Left lung (tissue), 10 donors: ENCODE data around the gene SERPINH1. TPM values are rescaled to one million over a fixed set of nuclear protein-coding genes. Genes with fewer than 3 reads are reported as not detected.

Experiments used
- ATAC-seq: fragments of 200-7000 bp; cut with Tn5 transposase; one replicate; pipeline ENCODE4 v1.9.1; 2020; ENCODE audit warnings: moderate library complexity
- DNase-seq, 4 donors: peaks; one replicate each; pipeline ENCODE4 v3.0.0-alpha.2; 2013 to 2020
- H3K27ac ChIP-seq, 2 donors: fragments of 200-600 bp; sonication (generic) in 1 of 2; one replicate each; pipeline versions ENCODE4 v1.5.0 to v1.8.0; 2020 to 2021
- H3K27me3 ChIP-seq, 2 donors: fragments of 200-600 bp; sonication (generic) in 1 of 2; one replicate each; pipeline versions ENCODE4 v1.5.0 to v1.8.0; 2020 to 2021
- H3K36me3 ChIP-seq, 2 donors: fragments of 200-600 bp; sonication (generic) in 1 of 2; one replicate each; pipeline versions ENCODE4 v1.5.0 to v1.8.0; 2020 to 2021
- H3K4me1 ChIP-seq, 2 donors: fragments of 200-600 bp; one replicate each; pipeline ENCODE4 v1.8.0; 2021
- H3K4me3 ChIP-seq, 2 donors: fragments of 200-600 bp; sonication (generic) in 1 of 2; one replicate each; pipeline versions ENCODE4 v1.5.0 to v1.8.0; 2020 to 2021; ENCODE audit warnings: mild to moderate bottlenecking in 1 of 2
- H3K9me3 ChIP-seq, 2 donors: fragments of 200-600 bp; sonication (generic) in 1 of 2; one replicate each; pipeline versions ENCODE4 v1.5.0 to v1.8.0; 2020 to 2021
- intact Hi-C, 2 donors: fragments of 100-400 bp; cut with DNase I; formaldehyde crosslinking; loops; one replicate each; pipeline versions ENCODE4 v1.11.2 to v1.14.2; 2022
- polyA plus RNA-seq, 6 donors: library from polyadenylated mRNA; unstranded; fragments of 120-200 nt; gene quantifications; one replicate each; pipeline ENCODE4 v1.2.1, GENCODE V29; 2013; ENCODE audit not compliant: insufficient read length in 6 of 6
- total RNA-seq, 2 donors: library from RNA; stranded (reverse); fragmentation: NEBNext Ultra II Directional; extraction: Animal tissue kit (Norgen Biotek cat#: 25700); gene quantifications; one replicate each; pipeline ENCODE4 v1.2.1, GENCODE V29; 2021
- TF ChIP-seq, protein P1 (sequence below), 2 donors: fragments of 200-600 bp; sonication (generic) in 1 of 2; IDR thresholded peaks; one replicate each; pipeline versions ENCODE4 v1.5.0 to v1.8.0; 2021; ENCODE audit warnings: antibody characterized with exemption in 2 of 2
- donor health status: DM: no; HTN: yes; CAD: no.
- donor health status: DM: no; HTN: no; CAD: no.

The SERPINH1 gene
- total and polyA plus RNA-seq, 8 donors, result 358 to 538 (median 458) TPM

DNA sequence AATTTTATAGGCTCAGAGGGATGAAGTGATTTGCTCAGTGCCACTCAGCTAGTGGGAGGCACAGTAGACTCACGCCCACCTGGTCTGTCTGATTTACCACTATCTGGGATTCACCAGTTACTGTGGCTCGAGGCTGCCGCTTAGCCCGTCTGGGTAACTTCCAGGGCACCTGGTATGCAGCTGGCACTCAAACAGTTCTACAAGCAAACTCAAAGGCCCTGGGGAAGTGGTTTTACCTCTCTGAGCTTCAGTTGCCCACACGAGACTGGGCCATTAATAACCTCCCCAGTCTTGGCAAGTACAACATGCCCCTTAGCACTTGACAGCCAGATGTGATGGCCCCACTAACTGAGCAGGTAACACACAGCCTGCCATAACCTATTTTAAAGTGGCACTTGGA lies 38.9 kb upstream of the SERPINH1 start:
- intact Hi-C loops, result no loop called here
- Histone ChIP-seq H3K9me3 (no peaks in the 10 kb centered on the region), H3K27me3 (peaks cover 0 to 30% of the 10 kb centered on the region in 2 donors), H3K4me1 (peaks cover 11 to 24% of the 10 kb centered on the region in 2 donors), H3K27ac (no peak overlapping the region), H3K36me3 (no peaks in the 10 kb centered on the region), H3K4me3 (no peak overlapping the region)
- ATAC-seq (no peak), DNase-seq (no peak)
- TF ChIP-seq, protein P1, sequence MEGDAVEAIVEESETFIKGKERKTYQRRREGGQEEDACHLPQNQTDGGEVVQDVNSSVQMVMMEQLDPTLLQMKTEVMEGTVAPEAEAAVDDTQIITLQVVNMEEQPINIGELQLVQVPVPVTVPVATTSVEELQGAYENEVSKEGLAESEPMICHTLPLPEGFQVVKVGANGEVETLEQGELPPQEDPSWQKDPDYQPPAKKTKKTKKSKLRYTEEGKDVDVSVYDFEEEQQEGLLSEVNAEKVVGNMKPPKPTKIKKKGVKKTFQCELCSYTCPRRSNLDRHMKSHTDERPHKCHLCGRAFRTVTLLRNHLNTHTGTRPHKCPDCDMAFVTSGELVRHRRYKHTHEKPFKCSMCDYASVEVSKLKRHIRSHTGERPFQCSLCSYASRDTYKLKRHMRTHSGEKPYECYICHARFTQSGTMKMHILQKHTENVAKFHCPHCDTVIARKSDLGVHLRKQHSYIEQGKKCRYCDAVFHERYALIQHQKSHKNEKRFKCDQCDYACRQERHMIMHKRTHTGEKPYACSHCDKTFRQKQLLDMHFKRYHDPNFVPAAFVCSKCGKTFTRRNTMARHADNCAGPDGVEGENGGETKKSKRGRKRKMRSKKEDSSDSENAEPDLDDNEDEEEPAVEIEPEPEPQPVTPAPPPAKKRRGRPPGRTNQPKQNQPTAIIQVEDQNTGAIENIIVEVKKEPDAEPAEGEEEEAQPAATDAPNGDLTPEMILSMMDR (IDR thresholded peaks at IDR 0.05), result no peak

DNA sequence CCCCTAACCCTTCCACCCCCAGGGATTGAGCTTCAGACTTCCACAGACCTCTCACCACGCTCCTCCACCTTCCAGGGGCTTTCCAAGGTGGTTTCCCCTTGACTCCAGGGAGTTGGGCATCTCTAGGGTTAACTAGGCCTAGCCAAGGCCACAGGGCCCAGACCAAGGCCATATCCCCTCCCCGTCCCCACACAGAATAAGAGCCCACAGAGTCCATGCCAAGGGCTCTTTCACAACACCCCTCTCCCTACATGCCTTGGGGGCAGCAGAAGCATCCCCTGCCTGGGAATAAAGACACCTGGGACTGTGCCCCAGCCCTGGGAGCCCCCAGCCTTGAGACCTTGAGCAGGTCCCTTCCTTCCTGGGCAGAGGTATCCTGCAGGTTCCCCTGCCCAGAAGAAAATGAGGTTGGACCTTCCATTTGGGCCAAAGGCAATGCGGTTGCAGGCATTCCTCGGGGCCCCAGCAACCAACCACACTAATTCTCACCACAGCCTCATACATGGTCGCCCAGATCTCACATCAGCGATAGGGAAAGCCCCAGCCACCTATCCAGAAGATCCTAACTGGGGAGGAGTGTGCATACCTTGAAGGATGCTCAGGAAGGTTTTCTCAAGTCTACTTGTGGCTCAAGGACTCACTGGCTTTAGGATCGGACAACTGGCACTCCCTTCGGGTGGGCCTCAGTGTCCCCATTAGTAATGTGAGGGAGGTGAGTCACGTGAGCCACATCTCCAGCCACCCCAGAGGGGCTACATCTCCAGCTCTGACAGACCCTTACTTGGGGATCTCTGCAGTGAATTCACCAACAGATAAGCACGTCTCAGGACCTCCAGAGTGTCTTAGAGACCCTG lies 38.0 kb upstream of the SERPINH1 start:
- H3K27ac ChIP-seq, result no peak overlapping the region
- peak overlapping the region in 1 of 2 donors; percentile 63 for H3K4me3 ChIP-seq
- ATAC-seq (no peak), DNase-seq (no peak)
- no peaks in the 10 kb centered on the region for H3K36me3 ChIP-seq
- intact Hi-C loops, result no loop called here
- H3K4me1 ChIP-seq, result peaks cover 11 to 24% of the 10 kb centered on the region in 2 donors
- TF ChIP-seq, protein P1 (IDR thresholded peaks at IDR 0.05), result no peak
- peaks cover 0 to 30% of the 10 kb centered on the region in 2 donors for H3K27me3 ChIP-seq
- no peaks in the 10 kb centered on the region for H3K9me3 ChIP-seq

DNA sequence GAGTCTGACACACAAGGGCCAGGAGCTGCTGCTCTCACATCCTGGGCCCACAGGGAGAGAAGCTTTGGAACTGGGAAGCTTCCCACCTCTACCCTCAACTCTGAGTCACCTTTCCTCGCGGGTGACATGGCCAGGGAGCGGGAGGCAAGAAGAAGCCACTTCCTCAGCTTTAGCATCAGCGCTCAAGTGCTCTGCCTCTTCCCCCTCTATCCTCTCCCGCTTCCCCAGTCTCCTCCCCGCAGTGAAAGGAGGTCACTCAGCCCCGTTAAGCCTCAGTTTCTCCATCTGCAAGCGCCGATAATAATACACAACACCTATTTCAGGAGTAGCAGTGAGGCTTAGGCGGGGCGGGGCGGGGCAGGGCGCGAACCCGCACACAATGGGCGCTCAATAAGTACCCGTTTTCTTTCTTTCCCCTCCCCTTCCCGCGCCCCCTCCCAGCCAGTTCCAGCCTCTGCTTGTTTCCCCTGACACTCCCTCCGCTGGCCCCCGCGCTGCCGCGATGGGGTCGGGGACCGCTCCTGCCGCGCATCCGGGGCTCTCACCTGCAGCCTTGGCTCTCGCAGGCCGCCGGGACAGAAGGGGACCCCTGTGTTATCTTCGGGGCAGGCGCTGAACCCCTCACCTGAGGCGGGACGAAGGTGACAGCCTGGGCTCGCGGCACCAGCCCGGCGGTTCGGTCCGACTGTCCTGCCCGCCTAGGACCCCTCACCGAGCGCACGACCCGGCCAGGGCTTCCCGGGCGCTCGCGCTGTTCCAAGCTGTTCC lies 37.2 kb upstream of the SERPINH1 start:
- ATAC-seq (no peak), DNase-seq (peak in 1 of 4 donors; percentile 80)
- Histone ChIP-seq H3K36me3 (no peaks in the 10 kb centered on the region), H3K4me1 (peaks cover 11 to 24% of the 10 kb centered on the region in 2 donors), H3K9me3 (no peaks in the 10 kb centered on the region), H3K27me3 (peaks cover 0 to 30% of the 10 kb centered on the region in 2 donors), H3K27ac (no peak overlapping the region), H3K4me3 (peak overlapping the region; percentile 48 to 63)
- TF ChIP-seq, protein P1 (IDR thresholded peaks at IDR 0.05), result no peak
- intact Hi-C loops, result loop anchor here in 1 of 2 donors (5.0 kb wide), 1 partner anchor 78 kb away; no protein-coding TSS in a partner anchor

DNA sequence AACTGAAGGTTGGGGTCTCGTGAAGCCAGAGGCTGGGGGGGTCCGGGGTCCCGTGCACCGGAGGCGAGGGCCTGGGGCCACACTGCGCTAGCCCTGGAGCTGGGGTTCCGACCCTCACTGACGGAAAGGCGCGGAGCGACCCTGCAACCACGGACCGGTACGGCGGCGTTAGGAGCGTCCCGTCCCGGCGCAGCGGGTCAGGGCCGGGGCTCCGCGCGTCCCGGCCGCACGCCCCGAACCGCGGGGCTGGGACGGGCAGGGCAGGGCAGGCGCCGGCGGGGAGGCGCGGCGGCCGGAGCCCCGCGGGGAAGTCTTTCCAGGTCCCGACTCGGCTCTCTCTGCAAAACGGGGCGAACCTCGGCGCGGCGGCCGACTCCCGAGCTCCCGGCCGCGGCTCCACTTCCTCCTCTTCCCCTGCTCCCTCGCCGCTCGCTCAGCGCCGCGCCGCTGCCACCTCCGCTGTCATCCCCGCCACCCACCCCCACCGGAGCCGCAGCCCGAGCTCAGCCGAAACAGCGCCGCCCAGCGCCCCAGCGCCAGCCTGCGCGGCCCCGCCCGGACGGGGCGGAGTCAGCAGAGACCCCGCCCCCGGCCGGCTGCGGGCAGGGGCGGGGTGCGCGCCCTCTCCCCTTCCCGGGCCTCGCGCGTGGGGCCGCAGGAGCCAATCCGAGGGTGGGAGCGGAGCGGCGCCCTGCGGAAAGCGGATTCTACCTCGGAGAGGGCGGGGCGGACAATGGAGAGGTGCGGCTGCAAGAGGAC lies 36.4 kb upstream of the SERPINH1 start, which contains the start of gene GDPD5:
GDPD5 (minus strand) TSS at position 509 of the 759 bp plus-strand sequence. CDS start 48,206 bp downstream, outside the sequence.
- DNase-seq (peak; percentile 86 to 94 (median 90)), ATAC-seq (peak; percentile 99)
- intact Hi-C loops, result loop anchor here in 1 of 2 donors (5.0 kb wide), 1 partner anchor 78 kb away; no protein-coding TSS in a partner anchor
- Histone ChIP-seq H3K9me3 (no peaks in the 10 kb centered on the region), H3K27ac (peak within 1 kb of the TSS in 1 of 2 donors; percentile 8), H3K4me1 (peaks cover 11 to 24% of the 10 kb centered on the region in 2 donors), H3K27me3 (peaks cover 0 to 30% of the 10 kb centered on the region in 2 donors), H3K36me3 (no peaks in the 10 kb centered on the region), H3K4me3 (peak within 1 kb of the TSS; percentile 48 to 63)
- TF ChIP-seq, protein P1 (IDR thresholded peaks at IDR 0.05), result peak; percentile 28 to 53
